OCI-LY7 (cell line): ENCODE results near the gene AGFG1. TPM values are rescaled to one million over a fixed set of nuclear protein-coding genes. Genes with fewer than 3 reads are reported as not detected.

ENCODE experiments used
- BruUV-seq: library from RNA; stranded (reverse); fragments of 400-500 nt; replicated peaks from 2 replicates; lab custom pipeline; 2021; lab: Mats Ljungman, UMichigan
- CTCF ChIA-PET: fragments of 300-600 bp; sonication (Branson Sonifier 250); formaldehyde crosslinking; loops from one replicate; lab custom pipeline; 2022; ENCODE audit warnings: antibody characterized with exemption; ENCODE audit not compliant: unreplicated experiment; lab: Charles Lee
- POLR2A ChIA-PET: fragments of 300-600 bp; sonication (Branson Sonifier 250); formaldehyde crosslinking; loops from one replicate; lab custom pipeline; 2022; ENCODE audit warnings: antibody characterized with exemption; lab: Charles Lee
- DNase-seq: peaks from one replicate; pipeline ENCODE4 v3.0.0-alpha.2; 2015; ENCODE audit warnings: low spot score
- H2AFZ ChIP-seq: fragments of 200-600 bp; sonication (generic), shearing (Covaris generic); 2 replicates; pipeline ENCODE4 v1.6.1; 2014; ENCODE audit warnings: mild to moderate bottlenecking, antibody characterized with exemption, low read length, moderate library complexity
- H3K27ac ChIP-seq: fragments of 200-600 bp; sonication (generic); 2 replicates; pipeline ENCODE4 v1.5.1; 2014; ENCODE audit warnings: mixed run types, low read depth, mild to moderate bottlenecking, moderate library complexity, low read length, inconsistent platforms; ENCODE audit not compliant: poor library complexity, severe bottlenecking
- H3K36me3 ChIP-seq: fragments of 200-600 bp; sonication (generic); 2 replicates; pipeline ENCODE4 v1.6.1; 2014; ENCODE audit warnings: mild to moderate bottlenecking, antibody characterized with exemption, low read length, moderate library complexity, mixed read lengths; ENCODE audit not compliant: insufficient read depth
- H3K4me1 ChIP-seq: fragments of 200-600 bp; sonication (generic); 2 replicates; pipeline ENCODE4 v1.5.1; 2014; ENCODE audit warnings: mild to moderate bottlenecking, low read length; ENCODE audit not compliant: insufficient read depth, poor library complexity, severe bottlenecking
- H3K4me2 ChIP-seq: fragments of 200-600 bp; sonication (generic); 2 replicates; pipeline ENCODE4 v1.6.1; 2014; ENCODE audit warnings: mild to moderate bottlenecking, low read length
- H3K4me3 ChIP-seq: fragments of 200-600 bp; sonication (generic); 2 replicates; pipeline ENCODE4 v1.5.1; 2014; ENCODE audit warnings: mild to moderate bottlenecking, low read depth, low read length; ENCODE audit not compliant: poor library complexity, severe bottlenecking
- H3K79me2 ChIP-seq: fragments of 200-600 bp; sonication (generic); 2 replicates; pipeline ENCODE4 v1.6.1; 2016; ENCODE audit warnings: low read depth, mild to moderate bottlenecking, low read length, moderate library complexity, mixed read lengths; ENCODE audit not compliant: insufficient read depth
- H3K9me2 ChIP-seq: fragments of 200-600 bp; sonication (generic); 2 replicates; pipeline ENCODE4 v1.6.1; 2016; ENCODE audit warnings: mild to moderate bottlenecking, low read length, mixed read lengths; ENCODE audit not compliant: insufficient read depth
- H3K9me3 ChIP-seq: fragments of 200-600 bp; sonication (generic); 2 replicates; pipeline ENCODE4 v1.6.1; 2014; ENCODE audit warnings: mild to moderate bottlenecking, mixed run types, low read length, mixed read lengths
- H4K20me1 ChIP-seq: fragments of 200-600 bp; sonication (generic); 2 replicates; pipeline ENCODE4 v1.6.1; 2014; ENCODE audit warnings: mild to moderate bottlenecking, antibody characterized with exemption, low read length, moderate library complexity, mixed read lengths; ENCODE audit not compliant: insufficient read depth
- EZH2phosphoT487 ChIP-seq: fragments of 200-600 bp; sonication (generic); IDR thresholded peaks from 2 replicates; pipeline ENCODE4 v1.6.1; 2018; ENCODE audit warnings: low read depth, borderline replicate concordance, mild to moderate bottlenecking, mixed run types, antibody characterized with exemption, low read length, moderate library complexity, mixed read lengths
- intact Hi-C: fragments of 100-400 bp; cut with micrococcal nuclease; formaldehyde crosslinking; loops from one replicate; pipeline ENCODE4 v1.10.0; 2022; ENCODE audit not compliant: unreplicated experiment
- total RNA-seq, 2 experiments: library from RNA; depleted of rRNA in 1 of 2; stranded (reverse); fragments of >200 nt in 1 of 2; shearing (Covaris generic) in 1 of 2; gene quantifications; 2 replicates each; pipeline ENCODE4 v1.2.3, GENCODE V29; 2014 to 2022
- TF ChIP-seq, protein P1 (sequence below): fragments of 200-600 bp; sonication (generic); conservative IDR thresholded peaks from 2 replicates; pipeline ENCODE4 v1.5.1; 2014; ENCODE audit warnings: mild to moderate bottlenecking, antibody characterized with exemption, low read length, moderate library complexity, mixed read lengths

The AGFG1 gene
- total RNA-seq, 2 experiments from 2014 or later, result 37.6 to 65.4 TPM

- Histone ChIP-seq H2AFZ (no peak overlapping the region), H3K4me3 (no peak overlapping the region), H3K4me1 (no peaks in the 10 kb centered on the region), H3K9me3 (no peaks in the 10 kb centered on the region), H3K9me2 (no peaks in the 10 kb centered on the region), H3K79me2 (no peaks in the 10 kb centered on the region), H3K27ac (no peak overlapping the region), H3K4me2 (no peak overlapping the region), H4K20me1 (no peaks in the 10 kb centered on the region), H3K36me3 (no peaks in the 10 kb centered on the region)
- TF ChIP-seq, protein P1, sequence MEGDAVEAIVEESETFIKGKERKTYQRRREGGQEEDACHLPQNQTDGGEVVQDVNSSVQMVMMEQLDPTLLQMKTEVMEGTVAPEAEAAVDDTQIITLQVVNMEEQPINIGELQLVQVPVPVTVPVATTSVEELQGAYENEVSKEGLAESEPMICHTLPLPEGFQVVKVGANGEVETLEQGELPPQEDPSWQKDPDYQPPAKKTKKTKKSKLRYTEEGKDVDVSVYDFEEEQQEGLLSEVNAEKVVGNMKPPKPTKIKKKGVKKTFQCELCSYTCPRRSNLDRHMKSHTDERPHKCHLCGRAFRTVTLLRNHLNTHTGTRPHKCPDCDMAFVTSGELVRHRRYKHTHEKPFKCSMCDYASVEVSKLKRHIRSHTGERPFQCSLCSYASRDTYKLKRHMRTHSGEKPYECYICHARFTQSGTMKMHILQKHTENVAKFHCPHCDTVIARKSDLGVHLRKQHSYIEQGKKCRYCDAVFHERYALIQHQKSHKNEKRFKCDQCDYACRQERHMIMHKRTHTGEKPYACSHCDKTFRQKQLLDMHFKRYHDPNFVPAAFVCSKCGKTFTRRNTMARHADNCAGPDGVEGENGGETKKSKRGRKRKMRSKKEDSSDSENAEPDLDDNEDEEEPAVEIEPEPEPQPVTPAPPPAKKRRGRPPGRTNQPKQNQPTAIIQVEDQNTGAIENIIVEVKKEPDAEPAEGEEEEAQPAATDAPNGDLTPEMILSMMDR, result no peak
- no peak for TF ChIP-seq EZH2phosphoT487
- ChIA-PET CTCF (no interaction called here), POLR2A (interaction anchor here (0.6 to 2.5 kb wide), 2 partner anchors 11 to 171 kb away, joined by 3 to 8 read pairs; no protein-coding TSS in a partner anchor)
- no peak for DNase-seq
- no TSS peak for BruUV-seq
- intact Hi-C loops, result no loop called here
These were observed 93.1 kb downstream of the AGFG1 start for GRCh38 chr2:227565080-227565479.

- H3K9me2 ChIP-seq, result no peaks in the 10 kb centered on the region
- no peak overlapping the region for H3K27ac ChIP-seq
- H3K4me2 ChIP-seq, result no peak overlapping the region
- no peak overlapping the region for H2AFZ ChIP-seq
- no peaks in the 10 kb centered on the region for H3K9me3 ChIP-seq
- TF ChIP-seq, protein P1, result no peak
- TF ChIP-seq EZH2phosphoT487, result no peak
- no peak overlapping the region for H3K4me3 ChIP-seq
- H3K4me1 ChIP-seq, result no peaks in the 10 kb centered on the region
- intact Hi-C loops, result no loop called here
- no peaks in the 10 kb centered on the region for H3K79me2 ChIP-seq
- H4K20me1 ChIP-seq, result no peaks in the 10 kb centered on the region
- no TSS peak for BruUV-seq
- ChIA-PET CTCF (no interaction called here), POLR2A (interaction anchor here (0.6 to 2.5 kb wide), 3 partner anchors 11 to 125 kb away, joined by 3 to 8 read pairs (median 7); no protein-coding TSS in a partner anchor)
- H3K36me3 ChIP-seq, result no peaks in the 10 kb centered on the region
- DNase-seq, result no peak
These were observed 94.1 kb downstream of the AGFG1 start for GRCh38 chr2:227566012-227566411.

DNA sequence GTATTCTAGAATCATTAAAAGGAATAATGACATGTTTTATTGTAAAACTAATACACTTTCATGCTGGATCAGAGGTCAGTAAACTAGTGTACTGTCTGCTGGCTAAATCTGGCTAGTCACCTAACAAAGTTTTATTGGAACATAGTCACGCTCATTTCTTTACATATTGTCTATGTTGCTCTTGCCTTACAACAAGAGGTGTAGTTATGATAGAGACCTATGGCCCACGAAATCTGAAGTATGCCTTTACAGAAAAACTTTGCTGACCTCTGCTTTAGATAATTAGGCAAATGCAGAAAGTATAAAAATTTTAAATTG is 96.9 kb downstream of the AGFG1 start:
- DNase-seq, result no peak
- no peaks in the 10 kb centered on the region for H3K9me2 ChIP-seq
- TF ChIP-seq, protein P1, result no peak
- no peak for TF ChIP-seq EZH2phosphoT487
- H3K4me1 ChIP-seq, result no peaks in the 10 kb centered on the region
- no peaks in the 10 kb centered on the region for H3K36me3 ChIP-seq
- no peaks in the 10 kb centered on the region for H3K9me3 ChIP-seq
- H3K79me2 ChIP-seq, result no peaks in the 10 kb centered on the region
- H3K27ac ChIP-seq, result no peak overlapping the region
- H3K4me2 ChIP-seq, result no peak overlapping the region
- BruUV-seq, result no TSS peak
- CTCF ChIA-PET, result no interaction called here
- POLR2A ChIA-PET, result no interaction called here
- H2AFZ ChIP-seq, result no peak overlapping the region
- intact Hi-C loops, result no loop called here
- H4K20me1 ChIP-seq, result no peaks in the 10 kb centered on the region
- H3K4me3 ChIP-seq, result no peak overlapping the region
